Stimulated activated CD4-positive, alpha-beta T cell treated with anti-CD3 and anti-CD28 coated beads, Interleukin-12 subunit alpha, Interleukin-12 subunit beta, amount 100 ng/mL, for 48 hours (primary cell): ENCODE measurements around the gene CCDC188.
"Not testable (repeated sequence)": the region's sequence is repeated elsewhere in the genome, so short reads cannot be mapped to it uniquely, and the experiment has no call there.

Source experiments
- DNase-seq, 3 donors: peaks; one replicate each; pipeline ENCODE4 v3.0.0-alpha.2; 2020; ENCODE audit warnings: low read depth in 2 of 3, low spot score in 1 of 3

CCDC188 gene

DNA sequence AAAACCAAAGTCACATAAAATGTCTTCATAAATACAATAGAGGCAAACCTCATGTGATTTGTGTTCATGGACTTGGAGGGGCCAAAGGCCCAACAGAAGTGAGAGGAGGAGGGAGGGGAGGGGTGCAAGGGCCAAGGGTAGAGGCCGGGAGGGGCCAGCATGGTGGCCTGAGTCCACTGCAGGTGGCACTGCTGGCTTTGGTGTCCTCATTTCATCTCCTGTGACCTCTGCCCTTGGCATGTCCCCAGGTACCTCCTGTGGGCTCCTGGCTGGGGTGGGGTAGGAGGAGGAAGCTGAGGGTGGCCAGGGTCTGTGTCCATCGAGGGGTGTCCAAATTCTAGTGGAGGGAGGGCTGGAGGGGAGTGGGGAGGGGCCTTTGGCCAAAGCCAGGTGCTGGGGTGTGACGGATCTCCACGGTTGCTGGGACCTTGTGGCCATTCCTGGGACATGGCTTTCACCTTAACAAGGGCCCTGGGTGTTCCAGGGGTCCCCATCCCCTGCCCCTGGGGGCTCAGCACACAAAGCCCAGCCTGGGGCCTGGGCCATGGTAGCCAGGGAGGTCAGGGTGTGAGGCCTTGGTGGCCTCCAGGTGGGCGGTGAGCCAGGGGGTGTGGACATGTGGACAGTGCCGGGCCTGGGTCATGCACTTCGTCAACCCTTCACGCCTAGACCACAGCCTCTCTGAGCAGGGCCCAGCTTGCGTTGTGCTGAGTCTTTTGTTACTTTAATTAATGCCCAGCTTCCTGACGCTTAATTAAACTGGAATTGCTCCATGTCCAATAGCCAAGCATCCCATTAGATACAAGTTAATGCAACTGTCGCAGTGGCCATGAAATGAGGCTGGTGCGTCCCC lies 20.7 kb upstream of the CCDC188 start:
- DNase-seq, result no peak

DNA sequence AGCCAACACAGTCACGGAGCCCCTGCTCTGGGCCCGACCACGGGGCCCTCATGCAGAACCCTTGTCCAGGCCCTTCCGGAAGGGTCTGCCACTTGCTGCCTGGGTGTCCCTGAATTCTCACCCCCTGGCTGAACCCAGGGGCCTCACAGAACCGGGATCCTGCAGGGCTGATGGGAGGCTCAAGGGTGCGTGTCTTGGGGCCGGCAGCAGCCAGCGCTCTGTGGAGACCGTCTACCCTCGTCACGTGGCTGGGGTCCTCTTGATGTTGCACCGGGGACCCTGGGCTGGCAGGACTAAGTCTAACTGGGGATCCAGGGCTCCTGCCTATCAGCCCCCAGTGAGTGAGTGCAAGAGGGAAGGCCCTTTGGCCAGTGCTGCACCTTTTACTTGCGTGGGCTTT lies 19.3 kb upstream of the CCDC188 start:
- DNase-seq, result no peak

DNA sequence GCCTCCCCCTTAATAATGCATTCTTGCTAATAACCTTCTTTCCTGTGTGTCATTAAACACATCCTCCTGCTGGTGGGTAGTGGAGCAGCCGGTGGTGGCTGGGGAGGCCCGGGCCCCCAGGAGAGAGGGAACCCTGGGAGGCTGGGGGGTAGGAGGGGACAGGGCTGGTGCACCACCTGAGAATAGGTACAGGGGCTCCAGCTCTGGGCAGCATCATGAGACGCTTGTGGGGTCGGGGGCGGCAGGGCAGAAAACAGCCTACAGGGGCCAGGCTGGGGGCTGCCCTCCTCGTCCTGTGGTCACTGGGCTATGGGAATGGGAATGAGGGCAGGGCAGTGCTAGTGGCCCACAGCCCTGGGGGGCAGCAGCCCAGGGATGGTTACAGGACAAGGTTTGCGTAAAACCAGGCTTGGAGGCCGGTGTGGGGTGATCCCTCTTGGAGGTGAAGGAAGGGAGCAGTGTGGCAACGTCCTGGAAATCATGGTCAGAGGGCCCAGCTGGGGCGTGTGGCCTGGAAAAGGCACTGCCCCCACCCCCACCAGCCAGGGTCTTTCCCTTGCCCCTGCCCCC lies 18.5 kb upstream of the CCDC188 start:
- DNase-seq, result no peak

DNA sequence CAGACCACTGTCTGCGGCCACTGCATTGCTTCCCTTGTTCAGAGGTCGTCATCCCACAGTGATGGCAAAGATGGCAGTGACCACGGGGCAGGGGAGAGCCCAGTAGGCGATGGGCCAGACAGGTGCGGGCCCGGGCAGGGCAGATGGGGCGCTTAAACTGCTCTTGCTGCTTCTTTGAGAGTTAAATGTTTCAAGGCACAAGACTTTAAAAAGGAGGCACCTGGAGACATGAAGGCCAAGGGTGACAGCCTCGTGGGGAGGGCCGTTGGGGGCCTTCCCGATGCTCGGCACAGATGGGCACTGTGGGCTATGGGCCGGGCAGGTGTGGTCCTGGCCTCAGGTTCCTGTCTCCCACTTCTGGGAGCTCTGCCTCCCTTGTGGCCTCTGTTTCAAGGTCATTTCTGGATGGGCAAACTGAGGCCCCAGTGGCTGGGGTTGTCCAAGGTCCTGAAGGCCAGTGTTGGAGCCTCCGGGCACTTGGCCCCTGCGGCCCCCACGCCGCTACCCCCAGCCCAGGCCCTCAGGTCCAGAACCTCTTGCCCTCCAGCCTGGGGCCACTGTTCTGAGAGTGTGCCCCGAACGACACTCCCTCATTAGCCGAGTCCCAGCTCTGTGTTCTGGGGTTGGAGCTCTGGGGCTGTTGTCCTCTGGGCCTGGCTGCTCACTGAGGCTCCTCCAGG lies 16.9 kb upstream of the CCDC188 start:
- no peak for DNase-seq

DNA sequence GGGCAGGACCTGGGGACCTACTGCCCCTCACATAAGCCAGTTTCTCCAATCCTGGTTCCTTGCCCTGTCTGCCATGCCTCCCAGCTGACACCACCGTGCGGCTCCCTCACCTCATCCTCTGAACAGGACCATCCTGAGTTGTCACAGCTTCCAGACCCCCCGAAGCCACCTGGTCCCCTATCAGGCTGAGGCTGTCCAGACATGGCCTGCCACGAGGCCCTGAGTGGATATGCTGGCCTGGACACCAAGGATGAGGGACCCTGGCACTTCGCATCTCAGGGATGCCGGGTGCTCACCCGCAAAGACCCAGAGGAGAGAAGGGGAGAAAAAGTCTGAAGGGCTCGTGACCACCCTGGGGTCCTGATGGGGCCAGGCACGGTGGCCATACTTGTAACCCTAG lies 15.8 kb upstream of the CCDC188 start:
- DNase-seq, result no peak

DNA sequence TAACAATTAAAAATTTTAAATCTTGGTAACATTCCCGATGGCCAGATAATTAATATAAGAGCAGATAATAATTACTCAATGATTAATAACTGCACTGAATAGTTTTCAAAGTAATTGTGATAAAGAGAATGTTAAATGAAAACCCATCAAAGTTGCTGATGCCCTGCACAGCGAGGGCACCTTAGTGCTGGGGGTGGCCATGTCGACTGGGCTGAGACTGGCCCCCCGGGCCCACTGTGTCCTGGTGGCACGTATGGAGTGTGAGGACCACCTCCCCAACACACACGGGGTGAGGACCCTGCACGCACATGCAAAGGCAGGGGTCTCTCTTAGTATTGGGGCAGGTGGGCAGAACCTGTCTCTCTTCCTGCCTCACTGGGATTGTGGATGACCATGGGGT lies 15.1 kb upstream of the CCDC188 start:
- DNase-seq, result no peak

DNA sequence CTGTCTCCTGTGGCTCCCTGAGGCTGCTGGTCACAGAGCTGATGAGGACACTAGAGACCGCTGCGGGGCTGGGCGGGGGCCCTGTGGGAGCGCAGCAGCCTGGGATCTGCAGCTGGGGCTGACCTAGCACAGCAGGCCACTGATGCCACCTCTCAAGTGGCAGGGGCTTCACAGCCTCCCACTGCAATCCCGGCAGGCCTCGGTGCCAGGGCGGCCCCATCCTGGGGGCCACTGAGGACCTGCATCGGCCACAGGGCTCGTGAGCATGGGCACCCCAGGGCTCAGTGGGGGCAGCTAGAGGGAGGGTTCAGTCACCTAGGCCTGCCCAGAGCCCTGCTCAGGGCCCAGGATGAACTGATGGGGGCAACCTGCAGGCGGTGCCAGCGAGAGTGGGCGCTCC lies 14.6 kb upstream of the CCDC188 start:
- DNase-seq, result no peak

DNA sequence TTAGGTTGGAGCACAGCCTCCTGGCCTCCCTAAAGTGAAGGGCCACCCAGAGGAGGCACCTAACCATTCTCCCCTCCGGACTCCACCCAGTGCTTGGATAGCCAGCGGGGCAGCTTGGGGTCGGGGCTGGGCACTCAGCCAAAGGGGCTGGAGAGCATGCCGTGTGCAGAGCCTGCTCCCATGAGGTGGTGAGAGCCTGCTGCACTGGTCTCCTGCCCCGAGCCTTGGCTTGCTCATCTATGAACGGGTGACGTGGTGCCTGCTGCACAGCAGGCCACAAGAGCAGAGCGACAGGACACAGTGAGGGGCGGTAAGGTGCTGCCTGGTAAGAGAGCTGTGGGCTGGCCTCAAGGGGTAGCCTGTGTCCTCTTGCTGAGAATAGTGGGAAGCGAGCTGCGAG lies 14.0 kb upstream of the CCDC188 start:
- DNase-seq, result no peak

DNA sequence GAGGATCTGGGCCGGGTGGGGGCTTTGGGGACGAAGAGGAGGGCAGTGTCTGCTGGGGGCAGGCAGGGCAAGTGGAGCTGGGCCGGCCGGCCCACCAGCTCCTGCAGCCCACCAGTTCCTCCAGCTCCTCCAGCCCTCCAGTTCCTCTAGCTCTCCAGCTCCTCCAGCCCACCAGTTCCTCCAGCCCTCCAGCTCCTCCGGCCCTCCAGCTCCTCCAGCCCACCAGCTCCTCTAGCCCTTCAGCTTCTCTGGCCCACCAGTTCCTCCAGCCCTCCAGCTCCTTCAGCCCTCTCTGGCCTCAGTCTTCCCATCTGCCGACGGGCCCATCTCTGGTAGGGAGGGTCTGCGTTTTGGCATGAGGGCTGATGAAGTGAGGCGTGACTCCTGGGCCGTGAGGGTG lies 9.2 kb upstream of the CCDC188 start:
- DNase-seq, result no peak

DNA sequence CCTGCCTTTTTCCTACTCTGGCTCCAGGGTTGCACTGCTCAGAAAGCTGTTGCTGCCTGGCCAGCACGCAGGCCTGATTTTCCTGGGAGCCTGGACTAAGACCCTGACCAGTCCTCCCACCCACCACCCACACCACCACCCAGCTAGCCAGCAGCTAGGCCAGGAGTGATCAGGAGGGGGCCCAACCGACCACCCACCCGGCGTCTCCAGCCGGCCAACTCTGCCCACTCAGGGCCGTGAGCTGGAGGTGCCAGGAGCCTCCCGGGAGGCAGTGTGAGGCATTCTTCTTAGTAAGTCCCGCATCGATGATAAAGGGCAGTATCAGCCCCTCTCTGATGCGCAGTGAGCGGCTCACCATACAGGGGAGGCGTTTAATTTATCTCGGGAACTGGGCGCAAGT lies 8.7 kb upstream of the CCDC188 start:
- DNase-seq, result not testable (repeated sequence)

DNA sequence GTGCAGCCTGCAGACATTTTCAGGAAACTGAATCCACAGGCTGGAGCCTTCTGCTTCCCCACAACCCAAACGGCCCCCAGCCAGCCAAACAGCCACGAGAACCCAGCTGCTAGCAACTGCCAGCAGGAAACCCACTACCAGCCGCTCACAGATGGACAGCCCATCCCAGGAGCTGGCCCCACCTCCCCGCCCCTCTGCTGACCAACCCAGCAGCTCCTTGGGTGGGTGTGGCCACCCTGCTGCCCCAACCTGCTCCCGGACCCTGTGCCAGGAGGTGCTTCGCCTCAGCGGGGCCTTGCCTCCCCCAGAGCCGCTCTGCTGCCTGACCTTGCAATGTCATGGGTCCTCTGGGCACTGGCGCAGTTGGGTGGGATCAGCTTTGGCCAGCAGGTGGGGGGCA lies 8.2 kb upstream of the CCDC188 start:
- no peak for DNase-seq

DNA sequence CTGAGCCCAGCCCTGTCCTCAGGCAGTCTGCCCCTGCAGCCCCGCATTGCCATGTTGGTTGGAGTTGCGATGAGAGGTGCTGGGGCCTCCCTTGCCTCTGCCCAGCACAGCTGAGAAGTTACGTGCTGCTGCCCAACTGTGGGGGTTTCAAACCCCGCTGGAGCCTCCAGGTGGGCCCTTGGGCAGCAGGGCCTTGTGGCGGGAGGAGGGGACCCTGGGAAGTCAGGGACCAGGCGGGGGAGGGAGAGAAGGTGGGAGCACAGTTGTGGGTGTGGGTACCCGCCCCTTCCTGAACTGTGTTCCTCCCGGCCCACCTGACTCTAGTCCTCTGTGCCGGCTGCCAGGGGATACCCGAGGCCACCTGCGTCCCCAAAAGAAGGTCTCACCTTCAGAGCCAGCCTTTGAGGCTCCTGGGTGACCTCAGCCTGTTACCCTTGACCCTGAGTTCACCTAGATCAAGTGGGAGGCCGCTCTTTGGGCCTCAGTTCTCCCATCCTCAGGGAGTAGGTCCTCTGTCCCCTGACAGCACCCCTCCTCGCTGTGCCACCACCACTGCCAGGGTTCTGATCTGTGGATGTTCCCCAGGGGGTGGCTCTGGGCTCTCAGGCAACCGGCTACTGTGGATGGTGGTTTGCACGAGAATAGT lies 7.7 kb upstream of the CCDC188 start:
- no peak for DNase-seq

DNA sequence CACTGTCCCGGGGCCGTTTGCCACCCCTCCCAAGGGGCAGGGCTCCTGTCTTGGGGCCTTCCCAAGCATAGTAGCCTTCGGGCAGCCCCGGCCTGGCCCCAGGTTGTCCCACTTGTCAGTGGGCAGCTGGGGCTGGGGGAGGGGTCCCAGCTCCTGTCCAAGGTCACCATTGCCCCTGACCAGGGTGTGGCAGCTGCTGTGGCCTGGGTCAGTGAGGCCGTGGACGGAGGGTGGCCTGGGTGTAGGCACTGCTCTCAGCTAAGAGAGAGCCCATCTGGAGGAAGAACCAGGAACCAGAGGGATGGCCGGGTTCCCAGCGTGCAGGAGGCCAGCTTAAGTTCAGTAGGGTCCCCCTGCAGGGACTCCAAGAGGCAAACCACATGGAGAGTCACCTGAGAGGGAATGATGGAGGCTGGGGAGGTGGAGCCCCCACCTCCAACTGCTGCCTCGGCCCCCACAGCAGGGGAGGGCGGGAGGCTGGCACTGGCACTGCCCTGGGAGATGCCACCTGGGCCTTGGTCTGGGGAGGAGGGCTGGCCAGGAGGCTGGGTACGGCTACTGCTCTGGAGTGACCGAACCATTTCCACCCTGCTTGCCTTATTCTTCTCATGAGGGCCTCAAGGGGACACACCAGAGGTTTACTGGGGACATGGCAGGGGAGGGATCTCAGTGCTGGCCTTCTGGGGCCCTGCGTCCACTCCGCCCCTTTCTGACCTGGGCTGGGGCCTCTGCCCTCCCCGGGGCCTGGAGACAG lies 6.8 kb upstream of the CCDC188 start:
- no peak for DNase-seq

DNA sequence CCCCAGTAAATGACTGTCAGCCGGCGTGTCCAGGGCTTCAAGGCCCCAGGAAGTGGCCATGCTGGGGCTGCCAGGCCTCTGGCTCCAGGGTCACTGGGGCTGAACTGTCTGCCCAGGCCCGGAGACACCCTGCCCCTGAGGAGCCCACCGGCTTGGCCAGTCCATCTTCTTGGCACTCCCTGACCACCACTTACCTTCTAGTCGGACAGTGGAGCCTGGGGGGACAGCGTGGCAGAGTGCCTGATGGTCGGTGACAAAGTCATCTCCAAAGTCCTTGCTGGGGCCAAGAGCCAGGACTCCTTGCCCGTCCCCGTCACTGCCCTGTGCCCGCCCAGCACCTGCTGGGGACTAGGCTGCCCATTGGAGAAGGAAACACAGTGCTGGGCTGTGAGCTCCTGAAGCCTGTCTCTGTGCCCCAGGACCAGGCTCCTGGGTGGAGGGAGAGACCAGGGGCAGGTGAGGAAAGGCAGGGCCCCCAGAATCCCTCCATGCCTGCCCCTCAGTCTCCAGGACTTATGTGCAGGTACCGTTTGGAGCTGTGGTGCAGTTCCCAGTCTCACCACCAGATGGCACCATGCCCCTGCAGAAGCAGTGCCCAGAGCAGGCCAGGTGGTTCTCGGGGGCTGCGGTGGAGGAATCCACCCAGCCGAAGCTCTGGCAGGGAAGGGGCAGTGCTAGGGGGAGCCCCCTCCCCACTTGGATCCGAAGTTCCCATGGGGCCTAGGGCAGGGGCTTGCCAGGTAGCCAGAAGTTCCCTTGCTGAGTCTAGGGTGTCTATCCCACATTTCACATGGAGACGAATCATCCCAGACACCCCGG lies 6.0 kb upstream of the CCDC188 start:
- DNase-seq, result peak; percentile 75 to 93 (median 77)

DNA sequence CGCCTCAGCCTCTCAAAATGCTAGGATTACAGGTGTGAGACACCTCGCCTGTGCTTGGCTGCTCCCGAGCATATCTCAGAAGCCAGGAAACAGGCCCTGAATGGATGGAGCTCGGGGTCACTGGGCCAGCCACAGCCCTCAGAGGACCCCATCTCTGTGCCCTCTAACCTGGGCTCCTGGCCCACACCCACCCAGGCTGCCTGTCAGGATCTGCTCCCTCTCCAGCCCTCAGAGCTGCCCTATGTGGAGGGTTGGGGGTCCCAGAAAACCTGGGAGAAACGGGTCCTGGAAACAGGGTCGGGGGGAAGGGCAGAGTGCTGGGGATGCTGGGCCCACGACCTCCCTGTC lies 5.2 kb upstream of the CCDC188 start:
- DNase-seq, result no peak

DNA sequence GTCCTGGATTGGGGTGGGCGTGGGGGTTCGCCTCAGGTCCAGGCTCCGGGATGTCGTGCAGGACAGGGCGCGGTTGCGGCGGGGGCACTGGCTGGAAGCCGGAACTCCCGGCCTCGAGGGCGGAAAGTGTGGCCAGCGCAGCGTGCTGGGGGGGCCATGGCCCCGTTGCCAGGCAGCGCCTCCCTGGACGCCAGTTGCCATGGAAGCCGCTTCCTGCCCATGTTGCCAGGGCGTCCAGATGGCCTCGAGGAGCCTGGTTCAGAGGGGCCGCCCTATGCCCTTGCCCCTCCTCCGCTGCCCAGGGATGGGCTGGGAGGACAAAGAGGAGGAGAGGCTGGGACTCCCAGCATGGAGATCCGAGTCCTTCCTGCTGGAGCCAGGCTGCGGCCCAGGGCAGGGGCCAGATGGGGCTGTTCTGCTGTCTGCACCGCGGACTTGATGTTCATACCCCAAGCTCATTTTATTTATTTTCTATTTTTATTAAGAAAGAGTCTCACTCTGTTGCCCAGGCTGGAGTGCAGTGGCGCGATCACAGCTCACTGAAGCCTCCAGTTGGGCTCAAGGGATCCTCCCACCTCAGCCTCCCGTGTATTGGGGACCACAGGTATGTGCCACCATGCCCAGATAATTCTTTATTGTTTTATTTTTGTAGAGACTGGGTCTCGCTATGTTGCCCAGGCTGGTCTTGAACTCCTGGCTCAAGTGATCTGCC lies 4.6 kb upstream of the CCDC188 start:
- no peak for DNase-seq

DNA sequence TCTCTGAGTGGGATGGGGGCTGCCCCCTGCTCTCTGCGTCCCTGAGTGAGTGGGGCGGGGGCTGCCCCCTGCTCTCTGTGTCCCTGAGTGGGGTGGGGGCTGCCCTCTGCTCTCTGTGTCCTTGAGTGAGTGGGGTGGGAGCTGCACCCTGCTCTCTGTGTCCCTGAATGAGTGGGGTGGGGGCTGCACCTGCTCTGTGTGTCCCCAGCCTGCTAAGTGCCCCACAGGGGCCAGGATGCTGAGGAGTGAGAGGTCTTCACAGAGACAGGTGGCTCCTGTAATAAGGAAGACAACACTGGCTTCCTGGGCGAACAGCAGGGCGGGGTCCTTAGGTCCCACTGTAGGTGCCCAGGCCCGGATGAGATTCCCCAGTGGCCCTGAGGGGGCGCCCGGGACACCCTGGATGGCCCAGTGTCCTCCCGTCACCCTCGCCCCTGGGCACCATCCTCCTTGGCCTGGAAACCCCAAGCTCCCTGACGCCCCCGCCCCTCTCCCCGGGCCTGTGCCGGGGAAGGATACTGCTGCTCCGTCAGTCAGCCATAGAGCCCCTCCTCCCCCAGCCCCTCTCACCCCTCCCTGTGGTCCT lies 3.8 kb upstream of the CCDC188 start:
- no peak for DNase-seq

DNA sequence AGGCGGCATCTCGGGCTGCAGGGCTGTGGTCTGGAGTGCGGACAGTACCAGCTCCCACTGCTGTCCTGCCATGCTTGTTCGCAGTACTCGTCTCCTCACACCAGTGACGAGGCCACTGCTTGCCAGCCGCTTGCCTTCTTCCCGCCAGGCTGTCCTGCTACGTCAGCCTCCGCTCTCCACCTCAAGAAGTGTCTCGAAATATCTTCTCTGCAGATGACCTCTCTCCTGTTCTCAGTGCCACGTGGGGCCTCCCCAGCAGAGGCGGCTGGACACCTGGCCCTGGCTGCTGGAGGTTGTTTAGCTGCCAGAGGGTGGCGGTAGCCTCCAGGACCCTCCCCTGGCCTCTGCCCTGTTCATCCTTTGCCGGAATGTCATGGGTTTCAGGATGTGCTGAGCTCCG lies 3.1 kb upstream of the CCDC188 start:
- no peak for DNase-seq

DNA sequence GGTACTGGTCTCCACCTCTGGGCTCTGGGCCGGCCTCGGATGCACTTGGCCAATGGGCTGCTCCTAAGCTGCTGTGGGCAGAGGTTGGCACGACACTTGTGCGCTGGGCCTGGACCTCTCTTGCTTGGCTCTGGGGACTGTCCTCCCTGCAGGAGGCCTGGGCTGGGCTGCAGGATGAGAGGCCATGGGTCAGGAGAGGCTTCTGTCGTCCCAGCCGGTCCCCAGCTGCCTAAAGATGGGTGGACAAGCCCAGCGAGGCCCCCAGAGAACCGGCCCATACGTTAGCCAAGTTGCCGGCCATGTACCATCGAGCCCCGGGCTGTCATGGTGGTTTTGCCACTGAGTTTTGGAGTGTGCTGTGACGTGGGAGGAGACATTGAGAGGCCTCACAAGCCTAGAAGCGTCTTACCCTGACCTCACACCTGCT lies 1.6 kb upstream of the CCDC188 start:
- DNase-seq, result no peak

DNA sequence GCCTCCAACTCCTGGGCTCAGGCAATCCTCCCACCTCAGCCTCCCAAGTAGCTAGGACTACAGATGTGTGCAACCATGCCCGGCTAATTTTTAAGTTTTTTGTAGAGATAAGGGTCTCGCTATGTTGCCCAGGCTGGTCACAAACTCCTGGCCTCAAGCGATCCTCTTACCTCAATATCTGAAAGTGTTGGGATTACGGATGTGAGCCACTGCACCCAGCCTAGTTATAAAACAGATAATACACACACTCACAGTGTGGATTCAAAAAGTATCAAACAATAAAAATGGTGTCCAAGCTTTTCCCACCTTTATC lies 377 bp upstream of the CCDC188 start:
- DNase-seq, result no peak
